A549 (cell line): ENCODE data around the gene APOBEC3G. TPM values are rescaled to one million over a fixed set of nuclear protein-coding genes. Genes with fewer than 3 reads are reported as not detected.

ENCODE experiments used
- ATAC-seq, 2 experiments: fragments of 200-7000 bp in 1 of 2; fragments of >200 bp in 1 of 2; cut with Nextera tagmentation in 1 of 2; cut with Tn5 transposase in 1 of 2; 3 replicates each; pipeline versions ENCODE4 v1.8.0 to v1.9.1; 2018 to 2020; ENCODE audit warnings: mild to moderate bottlenecking in 1 of 2, moderate library complexity in 1 of 2
- CTCF ChIA-PET: fragments of 300-600 bp; sonication (Branson Sonifier 250); formaldehyde crosslinking; extraction: SDS; loops from one replicate; lab custom pipeline; 2021; ENCODE audit warnings: antibody characterized with exemption, inconsistent platforms; lab: Yijun Ruan, JAX
- POLR2A ChIA-PET: fragments of 350-600 bp; formaldehyde crosslinking; extraction: SDS; loops from one replicate; lab custom pipeline; 2021; ENCODE audit warnings: antibody characterized with exemption, inconsistent platforms; lab: Yijun Ruan, JAX
- DNase-seq, 2 experiments: peaks; one replicate each; pipeline versions ENCODE4 v3.0.0 to v3.0.0-alpha.2; 2011 to 2016; ENCODE audit warnings: low read depth in 1 of 2, low spot score in 1 of 2
- FAIRE-seq: peaks from 2 replicates; lab custom pipeline; 2011; peaks lifted over from hg19 to GRCh38; lab: Jason Lieb, UNC
- H3K27ac ChIP-seq, 2 experiments: fragments of >200 bp; sonication (Bioruptor Twin); formaldehyde crosslinking; 3 replicates each; pipeline ENCODE4 v1.5.1; 2016 to 2017
- H3K4me1 ChIP-seq: fragments of >200 bp; sonication (Bioruptor Twin); formaldehyde crosslinking; 3 replicates; pipeline ENCODE4 v1.6.1; 2016
- H3K4me2 ChIP-seq: fragments of >200 bp; sonication (Bioruptor Twin); formaldehyde crosslinking; 3 replicates; pipeline ENCODE4 v1.6.1; 2016
- H3K4me3 ChIP-seq: fragments of >200 bp; sonication (Bioruptor Twin); formaldehyde crosslinking; 3 replicates; pipeline ENCODE4 v1.5.1; 2016
- H3K9me3 ChIP-seq: fragments of >200 bp; sonication (Bioruptor Twin); formaldehyde crosslinking; 3 replicates; pipeline ENCODE4 v1.6.1; 2016
- BCL3 ChIP-seq: fragments of >200 bp; sonication (Bioruptor Twin); formaldehyde crosslinking; IDR thresholded peaks from 3 replicates; pipeline ENCODE4 v1.6.1; 2016
- CEBPB ChIP-seq, 2 experiments: fragments of >200 bp in 1 of 2; sonication (Bioruptor Twin) in 1 of 2; formaldehyde crosslinking in 1 of 2; IDR thresholded peaks; 2 replicates each; pipeline ENCODE4 v1.6.1; 2012 to 2016
- CTCF ChIP-seq: fragments of >200 bp; sonication (Bioruptor Twin); formaldehyde crosslinking; IDR thresholded peaks from 3 replicates; pipeline ENCODE4 v1.5.1; 2016
- EHMT2 ChIP-seq: fragments of 200-600 bp; sonication (generic); IDR thresholded peaks from 2 replicates; pipeline ENCODE4 v1.6.1; 2016; ENCODE audit warnings: antibody characterized with exemption, low read depth, mild to moderate bottlenecking, moderate library complexity
- ELK1 ChIP-seq: fragments of 150-350 bp; IDR thresholded peaks from 2 replicates; pipeline ENCODE4 v1.6.1; 2014; ENCODE audit warnings: low read depth, mild to moderate bottlenecking, low read length
- EP300 ChIP-seq, 2 experiments: fragments of >200 bp; sonication (Bioruptor Twin); formaldehyde crosslinking; IDR thresholded peaks; 2 replicates in 1 of 2; 3 replicates in 1 of 2; pipeline ENCODE4 v1.6.1; 2016 to 2017
- HDAC2 ChIP-seq: fragments of 200-600 bp; sonication (generic); IDR thresholded peaks from 2 replicates; pipeline ENCODE4 v1.6.1; 2016
- KDM1A ChIP-seq: fragments of 200-600 bp; sonication (generic); IDR thresholded peaks from 2 replicates; pipeline ENCODE4 v1.6.1; 2016; ENCODE audit warnings: low read depth, mild to moderate bottlenecking
- MAFK ChIP-seq: fragments of 450-650 bp; IDR thresholded peaks from 2 replicates; pipeline ENCODE4 v1.6.1; 2014; ENCODE audit not compliant: partially characterized antibody
- MAX ChIP-seq: IDR thresholded peaks from 2 replicates; pipeline ENCODE4 v1.6.1; 2012
- MAZ ChIP-seq: fragments of 150-350 bp; IDR thresholded peaks from 2 replicates; pipeline ENCODE4 v1.6.1; 2014; ENCODE audit warnings: antibody characterized with exemption, low read depth, low read length, borderline replicate concordance
- NFE2L2 ChIP-seq: fragments of 150-350 bp; conservative IDR thresholded peaks from 2 replicates; pipeline ENCODE4 v1.6.1; 2014; ENCODE audit warnings: low read length
- RAD21 ChIP-seq, 2 experiments: fragments of >200 bp in 1 of 2; sonication (Bioruptor Twin) in 1 of 2; formaldehyde crosslinking in 1 of 2; IDR thresholded peaks in 1 of 2; conservative IDR thresholded peaks in 1 of 2; 2 replicates in 1 of 2; 3 replicates in 1 of 2; pipeline ENCODE4 v1.6.1; 2012 to 2018; ENCODE audit warnings: inconsistent platforms in 1 of 2
- RNF2 ChIP-seq: fragments of 200-600 bp; sonication (generic); IDR thresholded peaks from 2 replicates; pipeline ENCODE4 v1.6.1; 2016; ENCODE audit warnings: low read depth, mild to moderate bottlenecking, antibody characterized with exemption, moderate library complexity, borderline replicate concordance
- SMC3 ChIP-seq: fragments of >200 bp; sonication (Bioruptor Twin); formaldehyde crosslinking; IDR thresholded peaks from 3 replicates; pipeline ENCODE4 v1.6.1; 2018; ENCODE audit warnings: inconsistent platforms
- SREBF2 ChIP-seq: fragments of 450-650 bp; IDR thresholded peaks from 2 replicates; pipeline ENCODE4 v1.6.1; 2014; ENCODE audit warnings: mild to moderate bottlenecking, moderate library complexity
- TP53 ChIP-seq: fragments of 250-450 bp; sonication (Bioruptor Pico); IDR thresholded peaks from 2 replicates; pipeline ENCODE4 v1.5.0; 2021; ENCODE audit warnings: mild to moderate bottlenecking, moderate library complexity
- WGBS: methylation state at CpG from one replicate; pipeline ENCODE4 v1.1.6; 2017; ENCODE audit errors: missing lambda C conversion rate; 5-methylcytosine and 5-hydroxymethylcytosine counted together
- polyA plus RNA-seq, 4 experiments: library from polyadenylated mRNA; depleted of rRNA in 3 of 4; stranded (reverse); fragments of >200 nt; fragmentation: RNase III in 1 of 4; extraction: RNeasy Plus Mini Kit Qiagen cat#74134 plus additional on column Dnase treatment in 1 of 4; gene quantifications; 2 replicates in 3 of 4; 3 replicates in 1 of 4; pipeline ENCODE4 v1.2.3, GENCODE V29; 2011 to 2017
- TF ChIP-seq, protein P1 (sequence below): IDR thresholded peaks from 2 replicates; pipeline ENCODE4 v1.6.1; 2012; ENCODE audit warnings: low read depth, borderline replicate concordance
- TF ChIP-seq, protein P2 (sequence below): fragments of >200 bp; sonication (Bioruptor Twin); formaldehyde crosslinking; IDR thresholded peaks from 2 replicates; pipeline ENCODE4 v1.6.1; 2016

APOBEC3G gene
- polyA plus RNA-seq, 2 of the 4 experiments (the other 2 are of a cell fraction) = not detected

GRCh38 chr22:39117585-39118191 lies 40.6 kb downstream of the APOBEC3G start:
- ATAC-seq (peak in 1 of 2 experiments; percentile 61; a peak in 3 of 6 replicates), FAIRE-seq (no peak)
- CTCF ChIA-PET = interaction anchor here (0.6 to 1.7 kb wide), 3 partner anchors 14 to 248 kb away, joined by 3 read pairs; no protein-coding TSS in a partner anchor

DNA sequence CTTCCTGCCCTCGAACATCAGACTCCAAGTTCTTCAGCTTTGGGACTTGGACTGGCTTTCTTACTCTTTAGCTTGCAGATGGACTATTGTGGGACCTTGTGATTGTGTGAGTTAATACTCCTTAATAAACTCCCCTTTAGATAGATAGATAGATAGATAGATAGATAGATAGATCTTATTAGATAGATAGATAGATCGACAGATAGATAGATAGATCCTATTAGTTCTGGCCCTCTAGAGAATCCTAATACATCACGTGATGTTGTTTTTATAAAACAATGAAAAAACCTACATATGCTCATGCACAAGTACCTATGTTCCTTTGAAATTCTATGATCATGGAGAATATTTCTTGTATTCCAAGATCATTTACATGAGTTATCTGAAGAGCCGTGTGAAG lies 43.9 kb downstream of the APOBEC3G start:
- Histone ChIP-seq H3K4me3 (no peak overlapping the region), H3K4me1 (peaks cover 2% of the 10 kb centered on the region; the same call in 1 of the 3 replicates), H3K27ac (no peak overlapping the region), H3K9me3 (no peaks in the 10 kb centered on the region), H3K4me2 (no peak overlapping the region)
- no peak for TF ChIP-seq MAZ
- no peak for TF ChIP-seq MAFK
- no peak for TF ChIP-seq CEBPB (IDR thresholded peaks at IDR 0.05)
- TF ChIP-seq BCL3 = no peak
- TF ChIP-seq NFE2L2 = no peak
- no peak for TF ChIP-seq EP300 (IDR thresholded peaks at IDR 0.05)
- TF ChIP-seq EHMT2 = no peak
- TF ChIP-seq ELK1 = no peak
- TF ChIP-seq CTCF = no peak
- TF ChIP-seq, protein P1, sequence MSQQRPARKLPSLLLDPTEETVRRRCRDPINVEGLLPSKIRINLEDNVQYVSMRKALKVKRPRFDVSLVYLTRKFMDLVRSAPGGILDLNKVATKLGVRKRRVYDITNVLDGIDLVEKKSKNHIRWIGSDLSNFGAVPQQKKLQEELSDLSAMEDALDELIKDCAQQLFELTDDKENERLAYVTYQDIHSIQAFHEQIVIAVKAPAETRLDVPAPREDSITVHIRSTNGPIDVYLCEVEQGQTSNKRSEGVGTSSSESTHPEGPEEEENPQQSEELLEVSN = no peak
- TF ChIP-seq SREBF2 = no peak
- TF ChIP-seq, protein P2, sequence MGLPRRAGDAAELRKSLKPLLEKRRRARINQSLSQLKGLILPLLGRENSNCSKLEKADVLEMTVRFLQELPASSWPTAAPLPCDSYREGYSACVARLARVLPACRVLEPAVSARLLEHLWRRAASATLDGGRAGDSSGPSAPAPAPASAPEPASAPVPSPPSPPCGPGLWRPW = no peak
- TF ChIP-seq RNF2 = no peak
- TF ChIP-seq KDM1A = no peak
- TF ChIP-seq MAX = no peak
- TF ChIP-seq HDAC2 = no peak
- no peak for TF ChIP-seq TP53
- no peak for FAIRE-seq
- WGBS = 53% methylated on average over 4 of the region's 4 CpGs
- no peak for DNase-seq
- no peak for ATAC-seq
- ChIA-PET POLR2A (no interaction called here), CTCF (interaction anchor here (1.0 to 1.9 kb wide), 3 partner anchors 17 to 194 kb away, joined by 3 to 7 read pairs (median 5); no protein-coding TSS in a partner anchor)

More at GRCh38 chr22:39117585-39118191, 40.6 kb downstream of the APOBEC3G start:
- TF ChIP-seq CTCF (peak; percentile 36), SMC3 (peak; percentile 32; the same call in 1 of the 3 replicates), HDAC2 (no peak), RAD21 (conservative IDR thresholded peaks at IDR 0.05 in 1 of 2, IDR thresholded peaks at IDR 0.05 in 1 of 2) (peak; percentile 22 to 29; a peak in 2 of 5 replicates)
- POLR2A ChIA-PET = interaction anchor here (0.7 kb wide), 1 partner anchor 348 kb away, joined by 3 read pairs; no protein-coding TSS in a partner anchor
- no peaks in the 10 kb centered on the region for H3K9me3 ChIP-seq
- no peak overlapping the region for H3K27ac ChIP-seq
- no peak overlapping the region for H3K4me3 ChIP-seq
- DNase-seq = peak; percentile 36 to 55
- H3K4me2 ChIP-seq = no peak overlapping the region
- H3K4me1 ChIP-seq = peaks cover 2% of the 10 kb centered on the region; the same call in 1 of the 3 replicates
- 66% methylated on average over 14 of the region's 14 CpGs for WGBS
